Stimulated activated CD8-positive, alpha-beta memory T cell treated with anti-CD3 and anti-CD28 coated beads, Interleukin-12 subunit alpha, Interleukin-12 subunit beta, amount 100 ng/mL, for 1 hour (primary cell): ENCODE measurements around the gene CTNNA2.
"Not testable (repeated sequence)": the region's sequence is repeated elsewhere in the genome, so short reads cannot be mapped to it uniquely, and the experiment has no call there.

ENCODE experiments used
- DNase-seq: peaks from one replicate; pipeline ENCODE4 v3.0.0-alpha.2; 2020; ENCODE audit warnings: low read depth

CTNNA2 gene

GRCh38 chr2:80078290-80079036, 565.6 kb downstream of the CTNNA2 start:
- DNase-seq: no peak

- DNase-seq: no peak
Measured at GRCh38 chr2:80080957-80081356, 568.1 kb downstream of the CTNNA2 start.

GRCh38 chr2:80086831-80087230, 574.0 kb downstream of the CTNNA2 start:
- no peak for DNase-seq

- no peak for DNase-seq
Measured at GRCh38 chr2:80091237-80091636, 578.4 kb downstream of the CTNNA2 start.

- no peak for DNase-seq
Measured at GRCh38 chr2:80092474-80092873, 579.6 kb downstream of the CTNNA2 start.

- not testable (repeated sequence) for DNase-seq
Measured at GRCh38 chr2:80098503-80098902, 585.7 kb downstream of the CTNNA2 start.

- no peak for DNase-seq
Measured at GRCh38 chr2:80102026-80102425, 589.2 kb downstream of the CTNNA2 start.

GRCh38 chr2:80105015-80105640, 592.3 kb downstream of the CTNNA2 start:
- no peak for DNase-seq

GRCh38 chr2:80111185-80111584, 598.3 kb downstream of the CTNNA2 start:
- no peak for DNase-seq

GRCh38 chr2:80112790-80113189, 599.9 kb downstream of the CTNNA2 start:
- no peak for DNase-seq

GRCh38 chr2:80113399-80113798, 600.5 kb downstream of the CTNNA2 start:
- no peak for DNase-seq

GRCh38 chr2:80114812-80115211, 602.0 kb downstream of the CTNNA2 start:
- DNase-seq: no peak

GRCh38 chr2:80117401-80117800, 604.5 kb downstream of the CTNNA2 start:
- no peak for DNase-seq

- DNase-seq: no peak
Measured at GRCh38 chr2:80120866-80121265, 608.0 kb downstream of the CTNNA2 start.

GRCh38 chr2:80122675-80123074, 609.8 kb downstream of the CTNNA2 start:
- DNase-seq: no peak

GRCh38 chr2:80126596-80127189, 613.8 kb downstream of the CTNNA2 start:
- no peak for DNase-seq

- no peak for DNase-seq
Measured at GRCh38 chr2:80128080-80128479, 615.2 kb downstream of the CTNNA2 start.

- no peak for DNase-seq
Measured at GRCh38 chr2:80132281-80132680, 619.4 kb downstream of the CTNNA2 start.

- DNase-seq: no peak
Measured at GRCh38 chr2:80135001-80135400, 622.1 kb downstream of the CTNNA2 start.

- DNase-seq: no peak
Measured at GRCh38 chr2:80136338-80136737, 623.5 kb downstream of the CTNNA2 start.

GRCh38 chr2:80139001-80139400, 626.1 kb downstream of the CTNNA2 start:
- DNase-seq: no peak

GRCh38 chr2:80141007-80141726, 628.3 kb downstream of the CTNNA2 start:
- no peak for DNase-seq

- no peak for DNase-seq
Measured at GRCh38 chr2:80145499-80145898, 632.6 kb downstream of the CTNNA2 start.
